Activated naive CD4-positive, alpha-beta T cell treated with anti-CD3 and anti-CD28 coated beads, Interleukin-2, amount 10 ng/mL, durations not matched to agents 7 days and 5 days (primary cell): ENCODE measurements around the gene RAB3GAP1.

ENCODE experiments used
- CTCF ChIA-PET: fragments of 350-600 bp; sonication (Branson Sonifier 250); formaldehyde crosslinking; loops from one replicate; lab custom pipeline; 2021; ENCODE audit warnings: antibody characterized with exemption; lab: Charles Lee
- DNase-seq: peaks from one replicate; pipeline ENCODE4 v3.0.0-alpha.2; 2020
- H3K27ac Mint-ChIP-seq: one replicate; pipeline ENCODE4 v1.8.0; 2021; ENCODE audit warnings: mild to moderate bottlenecking, moderate library complexity, mixed read lengths
- H3K27me3 Mint-ChIP-seq: one replicate; pipeline ENCODE4 v1.8.0; 2021; ENCODE audit warnings: mild to moderate bottlenecking, mixed read lengths
- H3K36me3 Mint-ChIP-seq: one replicate; pipeline ENCODE4 v1.8.0; 2021; ENCODE audit warnings: mixed read lengths
- H3K4me1 Mint-ChIP-seq: one replicate; pipeline ENCODE4 v1.8.0; 2021; ENCODE audit warnings: mixed read lengths
- H3K4me3 Mint-ChIP-seq: one replicate; pipeline ENCODE4 v1.8.0; 2021; ENCODE audit warnings: mild to moderate bottlenecking, moderate library complexity, mixed read lengths
- H3K9me3 Mint-ChIP-seq: one replicate; pipeline ENCODE4 v1.8.0; 2021; ENCODE audit warnings: mixed read lengths

Gene RAB3GAP1

DNA sequence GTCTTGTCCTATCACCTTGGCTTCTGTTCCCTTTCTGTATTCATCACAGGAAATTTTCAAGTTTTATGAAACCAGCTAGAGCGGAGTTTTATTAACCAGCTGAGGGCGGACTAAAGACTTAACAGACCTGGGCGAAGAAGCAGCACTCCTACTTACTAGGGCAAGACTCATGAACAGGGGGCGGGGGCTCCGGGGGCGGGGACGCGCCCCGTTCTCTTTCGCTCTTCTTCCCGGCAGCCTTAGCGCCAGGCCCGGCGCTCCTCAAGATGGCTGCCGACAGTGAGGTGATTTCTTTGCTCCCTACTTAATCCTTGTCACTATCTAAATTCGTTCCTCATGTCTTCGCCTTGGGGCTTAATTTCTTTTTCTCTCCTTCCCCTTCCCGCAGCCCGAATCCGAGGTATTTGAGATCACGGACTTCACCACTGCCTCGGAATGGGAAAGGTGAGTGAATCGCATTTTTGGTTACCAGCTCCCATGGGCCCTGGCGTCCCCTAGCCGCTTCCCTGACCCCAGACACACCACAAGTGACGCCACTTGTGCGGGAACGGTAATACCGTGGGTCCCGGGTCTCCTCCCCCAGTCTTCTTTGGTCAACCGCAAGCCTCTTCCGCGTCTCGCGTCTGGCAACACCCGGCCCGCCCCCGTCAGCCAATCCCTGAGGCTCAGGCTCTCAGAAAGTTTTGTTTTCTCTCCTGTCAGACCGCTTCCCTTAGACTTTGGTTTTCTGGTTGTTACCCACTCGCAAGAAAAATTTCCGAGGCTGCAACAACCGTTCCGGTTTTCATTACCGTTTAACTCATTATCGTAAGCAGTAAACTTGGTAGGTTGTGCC is at the start of gene RAB3GAP1:
Gene RAB3GAP1, plus strand, starts transcription at position 251 of the 835 bp plus-strand sequence. Its CDS starts 16 bp downstream, at position 267.
- Mint-ChIP-seq H3K4me1 (peaks cover 52% of the 10 kb centered on the region), H3K27me3 (peaks cover 4% of the 10 kb centered on the region)

DNA sequence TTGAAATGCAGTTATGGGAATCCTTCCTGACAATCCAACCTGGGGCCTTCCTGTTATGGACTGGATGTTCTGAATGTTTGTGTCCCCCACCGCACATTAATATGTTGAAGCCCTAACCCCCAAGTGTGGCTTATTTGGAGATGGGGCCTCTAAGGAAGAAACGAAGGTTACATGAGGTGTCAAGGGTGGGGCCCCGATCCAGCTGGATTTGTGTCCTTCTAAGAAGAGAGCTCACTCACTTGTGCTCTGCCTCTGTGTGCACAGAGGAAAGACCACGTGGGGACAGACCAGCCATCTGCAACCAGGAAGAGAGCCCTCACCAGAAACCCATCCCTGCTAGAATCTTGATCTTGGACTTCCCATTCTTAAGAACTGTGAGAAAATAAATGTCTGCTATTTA is 49.3 kb upstream of the RAB3GAP1 start:
- H3K9me3 Mint-ChIP-seq: no peaks in the 10 kb centered on the region
- peaks cover 3% of the 10 kb centered on the region for H3K4me1 Mint-ChIP-seq
- H3K27ac Mint-ChIP-seq: no peak overlapping the region
- H3K36me3 Mint-ChIP-seq: no peaks in the 10 kb centered on the region
- H3K27me3 Mint-ChIP-seq: peaks cover 18% of the 10 kb centered on the region
- CTCF ChIA-PET: interaction anchor here (0.6 to 4.7 kb wide), 6 partner anchors 257 to 795 kb away, joined by 3 to 56 read pairs (median 6); partner anchors contain the start of genes R3HDM1 and ZRANB3
- DNase-seq: no peak
- H3K4me3 Mint-ChIP-seq: no peak overlapping the region

More for the DNA sequence above, at the start of gene RAB3GAP1:
- CTCF ChIA-PET: interaction anchor here (0.6 to 2.4 kb wide), 2 partner anchors 48 to 101 kb away, joined by 3 to 6 read pairs; no protein-coding TSS in a partner anchor
- Mint-ChIP-seq H3K36me3 (peaks cover 22% of the 10 kb centered on the region), H3K4me3 (peak within 1 kb of the TSS; percentile 87), H3K27ac (peak within 1 kb of the TSS; percentile 100), H3K9me3 (no peaks in the 10 kb centered on the region)
- DNase-seq: peak; percentile 94

DNA sequence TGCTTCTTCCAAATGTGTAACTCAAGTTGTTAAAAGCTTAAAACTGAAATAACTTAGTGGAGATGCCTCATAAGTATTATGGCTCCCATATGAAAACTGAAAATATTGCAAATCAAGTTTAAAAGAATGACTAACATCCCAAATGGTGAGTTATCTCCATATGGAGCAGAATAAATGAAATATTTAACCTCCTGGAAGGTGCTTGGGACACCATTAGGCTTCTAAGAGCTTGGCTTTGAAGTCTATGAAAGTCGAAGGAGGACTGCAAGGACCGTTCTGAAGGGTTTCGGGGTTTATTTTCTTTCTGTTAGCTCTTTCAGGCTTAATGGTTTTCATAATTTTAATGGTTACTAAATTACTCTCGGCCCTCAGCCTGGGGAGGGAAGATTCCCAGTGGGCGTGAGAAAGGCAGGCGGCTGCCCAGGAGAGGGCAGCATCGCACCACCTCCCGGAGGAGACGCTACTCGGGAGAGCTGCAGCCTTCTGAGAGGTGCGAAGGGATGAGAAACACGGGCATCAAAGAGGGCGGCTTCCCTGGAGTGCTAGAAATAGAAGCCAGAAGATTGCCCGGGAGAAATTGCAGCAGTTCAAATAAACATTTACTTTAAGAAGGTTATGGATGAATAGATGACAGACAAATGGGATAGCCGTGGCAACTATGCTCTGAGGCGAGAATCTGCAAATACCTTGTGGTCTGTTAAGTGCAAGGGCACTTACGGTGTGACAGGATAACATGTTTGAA is 47.9 kb upstream of the RAB3GAP1 start:
- Mint-ChIP-seq H3K9me3 (no peaks in the 10 kb centered on the region), H3K27ac (no peak overlapping the region), H3K27me3 (peaks cover 14% of the 10 kb centered on the region), H3K4me1 (peaks cover 3% of the 10 kb centered on the region), H3K4me3 (no peak overlapping the region), H3K36me3 (no peaks in the 10 kb centered on the region)
- CTCF ChIA-PET: interaction anchor here (0.6 to 4.7 kb wide), 28 partner anchors 9 to 1380 kb away, joined by 3 to 56 read pairs (median 4); partner anchors contain the start of genes R3HDM1, RAB3GAP1 and ZRANB3
- DNase-seq: peak; percentile 77

DNA sequence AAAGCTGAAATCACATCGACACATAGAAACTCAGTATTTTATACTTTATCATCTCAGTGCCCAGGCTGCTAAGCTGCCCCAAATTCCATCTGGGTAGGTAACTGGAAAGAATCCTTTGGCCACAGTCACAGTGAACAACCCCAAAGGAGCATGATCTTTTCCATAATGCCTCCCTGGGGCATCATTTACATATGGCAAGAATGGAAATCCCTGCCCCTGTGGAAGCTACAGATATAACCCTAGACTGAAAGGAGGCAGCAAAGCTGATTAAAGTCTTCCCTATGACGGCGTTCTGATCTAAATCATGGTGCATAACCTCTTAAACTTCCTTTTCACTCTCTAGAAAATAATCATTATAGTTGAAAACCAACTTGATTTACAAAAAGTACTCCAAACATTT is 46.3 kb upstream of the RAB3GAP1 start:
- no peaks in the 10 kb centered on the region for H3K9me3 Mint-ChIP-seq
- H3K4me1 Mint-ChIP-seq: peaks cover 3% of the 10 kb centered on the region
- no peak for DNase-seq
- H3K27ac Mint-ChIP-seq: no peak overlapping the region
- no peaks in the 10 kb centered on the region for H3K36me3 Mint-ChIP-seq
- no peak overlapping the region for H3K4me3 Mint-ChIP-seq
- H3K27me3 Mint-ChIP-seq: peaks cover 14% of the 10 kb centered on the region
- CTCF ChIA-PET: interaction anchor here (0.6 to 4.7 kb wide), 3 partner anchors 364 to 1378 kb away, joined by 3 to 56 read pairs (median 3); no protein-coding TSS in a partner anchor

DNA sequence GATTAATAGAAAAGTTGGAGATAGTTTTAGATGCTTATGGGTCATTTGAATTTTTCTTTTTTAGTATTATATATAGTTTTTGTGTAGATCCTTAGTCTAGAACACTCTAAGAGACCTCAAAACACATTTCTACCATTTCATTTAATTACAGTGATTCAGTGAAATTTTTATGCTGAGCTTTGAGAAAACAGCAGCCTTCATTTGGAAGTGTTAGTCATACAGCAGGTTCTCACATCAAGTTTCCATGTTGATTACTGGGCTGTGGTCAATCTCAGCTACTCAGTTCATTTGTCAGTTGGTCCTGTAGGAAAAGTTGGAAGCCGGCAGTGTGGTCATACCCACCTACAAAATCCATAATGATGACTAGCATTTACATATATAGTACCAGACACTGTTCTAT is 42.8 kb upstream of the RAB3GAP1 start:
- Mint-ChIP-seq H3K9me3 (no peaks in the 10 kb centered on the region), H3K4me3 (no peak overlapping the region), H3K4me1 (peaks cover under 1% of the 10 kb centered on the region), H3K27me3 (peaks cover 11% of the 10 kb centered on the region), H3K36me3 (no peaks in the 10 kb centered on the region), H3K27ac (no peak overlapping the region)
- CTCF ChIA-PET: interaction anchor here (1.4 to 1.7 kb wide), 3 partner anchors 17 to 700 kb away, joined by 3 to 6 read pairs (median 3); no protein-coding TSS in a partner anchor
- DNase-seq: no peak

DNA sequence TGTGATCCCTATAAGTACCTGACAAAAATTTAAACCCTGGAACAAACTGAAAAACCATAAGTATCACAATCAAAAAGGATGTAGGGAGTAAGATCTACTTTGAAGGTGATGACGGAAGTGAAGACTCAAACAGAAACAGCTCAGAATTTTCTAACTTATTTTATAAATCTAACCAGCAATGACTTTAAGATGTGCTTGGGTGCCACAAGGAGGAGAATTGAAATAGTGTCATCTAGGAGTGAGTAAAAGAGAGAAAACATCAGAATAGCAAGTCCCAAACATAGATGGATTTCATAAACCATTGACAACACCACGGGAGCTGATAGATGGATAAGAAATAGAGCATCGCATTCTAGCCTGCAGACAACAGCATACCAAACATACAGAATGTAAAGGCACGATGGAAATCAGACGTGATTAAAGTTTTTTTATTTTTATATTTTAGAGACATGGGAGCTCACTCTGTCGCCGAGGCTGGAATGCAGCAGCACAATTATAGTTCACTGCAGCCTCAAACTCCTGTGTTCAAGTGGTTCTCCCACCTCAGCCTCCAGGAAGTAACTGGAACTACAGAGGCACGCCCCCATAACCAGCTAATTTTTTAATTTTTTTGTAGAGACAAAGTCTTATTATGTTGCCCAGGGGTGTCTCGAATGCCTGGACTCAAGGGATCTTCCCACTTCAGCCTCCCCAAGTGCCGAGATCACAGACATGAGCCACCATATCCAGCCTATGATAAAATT is 41.7 kb upstream of the RAB3GAP1 start:
- H3K4me1 Mint-ChIP-seq: no peaks in the 10 kb centered on the region
- no peaks in the 10 kb centered on the region for H3K9me3 Mint-ChIP-seq
- H3K27me3 Mint-ChIP-seq: peaks cover 5% of the 10 kb centered on the region
- no peak overlapping the region for H3K4me3 Mint-ChIP-seq
- DNase-seq: no peak
- H3K36me3 Mint-ChIP-seq: no peaks in the 10 kb centered on the region
- CTCF ChIA-PET: interaction anchor here (0.6 to 1.7 kb wide), 3 partner anchors 14 to 699 kb away, joined by 3 to 6 read pairs (median 3); no protein-coding TSS in a partner anchor
- no peak overlapping the region for H3K27ac Mint-ChIP-seq

DNA sequence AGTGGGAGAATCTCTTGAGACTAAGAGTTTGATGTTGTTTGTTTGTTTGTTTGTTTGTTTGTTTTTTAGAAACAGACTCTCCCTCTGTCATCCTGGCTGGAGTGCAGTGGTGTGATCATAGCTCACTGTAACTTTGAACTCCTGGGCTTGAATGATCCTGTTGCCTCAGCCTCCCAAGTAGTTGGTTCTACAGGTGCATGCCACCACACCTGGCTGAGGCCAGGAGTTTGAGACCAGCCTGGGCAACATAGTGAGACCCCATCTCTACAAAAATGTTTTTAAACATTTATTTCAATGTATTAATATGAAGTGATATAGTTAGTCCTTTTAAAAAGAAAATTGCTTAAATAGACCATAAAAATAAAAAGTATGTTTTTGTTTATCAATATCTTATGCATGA is 40.5 kb upstream of the RAB3GAP1 start:
- H3K27me3 Mint-ChIP-seq: peaks cover 3% of the 10 kb centered on the region
- CTCF ChIA-PET: no interaction called here

DNA sequence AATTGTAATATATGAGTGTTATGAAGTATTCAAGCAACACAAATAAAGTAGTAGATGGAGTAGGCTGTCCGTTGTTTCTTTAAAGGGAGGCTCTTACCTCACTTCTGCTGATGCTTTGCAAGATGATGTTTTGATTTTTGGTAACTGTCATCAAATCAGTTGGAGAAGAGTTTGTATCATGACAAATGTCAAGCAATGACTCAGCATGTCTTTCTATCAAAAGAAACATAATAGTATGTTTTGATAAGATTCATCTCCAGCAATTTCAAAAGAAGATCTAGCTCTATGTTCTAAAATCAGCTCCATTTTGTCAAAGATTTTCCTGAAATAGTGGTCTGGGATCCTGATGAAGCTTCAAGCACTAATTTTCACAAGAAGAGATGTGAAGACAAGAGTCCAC is 30.5 kb upstream of the RAB3GAP1 start:
- CTCF ChIA-PET: interaction anchor here (0.9 kb wide), 1 partner anchor 218 kb away, joined by 3 read pairs; no protein-coding TSS in a partner anchor
- peaks cover 8% of the 10 kb centered on the region for H3K9me3 Mint-ChIP-seq
- H3K4me3 Mint-ChIP-seq: no peak overlapping the region
- no peaks in the 10 kb centered on the region for H3K4me1 Mint-ChIP-seq
- H3K27ac Mint-ChIP-seq: no peak overlapping the region
- H3K36me3 Mint-ChIP-seq: no peaks in the 10 kb centered on the region
- no peak for DNase-seq
- H3K27me3 Mint-ChIP-seq: no peaks in the 10 kb centered on the region

More for the DNA sequence above, 40.5 kb upstream of the RAB3GAP1 start:
- no peak overlapping the region for H3K4me3 Mint-ChIP-seq
- no peaks in the 10 kb centered on the region for H3K4me1 Mint-ChIP-seq
- H3K9me3 Mint-ChIP-seq: peaks cover 5% of the 10 kb centered on the region
- H3K27ac Mint-ChIP-seq: no peak overlapping the region
- no peaks in the 10 kb centered on the region for H3K36me3 Mint-ChIP-seq
- DNase-seq: no peak

DNA sequence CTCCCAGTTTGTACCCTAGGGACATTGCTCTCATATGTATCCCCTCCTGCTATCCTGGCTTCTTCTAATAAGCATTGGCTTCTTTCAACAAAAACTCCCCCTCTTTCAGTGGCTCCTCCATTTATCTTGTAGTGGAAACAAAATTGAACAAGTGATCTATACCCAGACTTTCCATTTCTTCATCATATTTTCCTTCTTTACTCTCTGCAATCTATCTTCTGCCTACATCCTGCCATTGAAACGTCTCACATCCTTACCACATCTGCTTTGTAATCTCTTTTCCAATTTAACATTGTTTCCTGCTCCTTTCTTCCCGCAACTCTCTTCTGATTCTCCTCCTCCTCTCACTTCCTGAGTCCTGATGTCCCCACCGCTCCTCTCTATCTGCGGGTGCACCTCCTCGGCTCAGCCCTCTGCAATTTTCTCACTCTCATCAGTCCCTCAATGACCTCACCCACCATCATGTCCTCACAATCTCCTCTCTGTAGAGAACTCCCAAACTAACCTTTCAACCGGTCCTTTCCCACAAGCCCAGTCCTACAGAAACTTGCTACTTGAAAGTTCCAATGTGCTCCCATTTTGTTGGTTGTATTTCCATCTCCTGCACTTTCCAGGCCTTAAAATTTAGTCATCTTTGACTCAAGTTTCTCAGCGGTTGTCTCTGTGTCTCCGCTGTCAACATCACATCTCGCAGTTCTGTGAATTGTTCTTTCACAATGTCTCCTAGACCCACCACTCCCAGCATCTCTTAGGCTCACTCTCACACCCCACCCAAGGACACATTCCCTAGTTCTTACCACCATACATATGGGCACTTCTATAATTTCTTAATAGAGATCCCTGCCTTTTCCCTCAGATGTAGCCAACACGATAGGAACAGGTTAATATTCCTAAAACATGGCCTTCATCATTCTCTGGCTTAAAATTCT is 28.9 kb upstream of the RAB3GAP1 start:
- no peaks in the 10 kb centered on the region for H3K36me3 Mint-ChIP-seq
- peaks cover 6% of the 10 kb centered on the region for H3K27me3 Mint-ChIP-seq
- peaks cover 8% of the 10 kb centered on the region for H3K9me3 Mint-ChIP-seq
- H3K4me1 Mint-ChIP-seq: no peaks in the 10 kb centered on the region
- H3K27ac Mint-ChIP-seq: no peak overlapping the region
- CTCF ChIA-PET: interaction anchor here (0.7 to 1.2 kb wide), 2 partner anchors 13 to 19 kb away, joined by 3 read pairs; no protein-coding TSS in a partner anchor
- H3K4me3 Mint-ChIP-seq: no peak overlapping the region
- DNase-seq: no peak

DNA sequence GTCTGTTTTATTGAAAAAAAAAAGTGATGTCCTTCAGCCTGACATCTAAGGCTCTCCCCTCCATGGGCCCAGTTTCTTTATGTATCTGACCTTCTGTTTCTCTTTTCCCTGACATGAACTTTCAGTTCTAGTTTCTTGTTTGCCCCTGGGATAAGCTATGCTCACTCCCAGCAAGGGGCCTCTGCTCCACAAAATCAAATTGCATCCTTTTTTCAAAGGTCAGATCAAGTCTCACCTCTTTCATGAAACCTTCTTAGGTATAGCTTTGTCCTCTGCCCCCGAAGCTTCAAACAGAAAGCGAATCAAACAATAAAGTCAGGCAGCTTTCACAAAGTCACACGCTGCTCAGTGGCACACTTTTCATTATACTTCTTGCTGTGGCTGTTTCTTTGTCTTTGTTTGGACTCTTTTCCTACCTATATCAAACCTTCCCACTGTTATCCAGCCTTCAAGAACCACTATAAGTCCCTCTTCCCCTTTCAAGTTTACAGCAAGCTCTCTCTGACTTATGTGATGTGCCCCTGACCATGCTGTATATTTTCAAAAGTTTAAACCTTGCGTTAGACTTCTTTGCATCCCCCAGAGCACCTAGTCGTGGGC is 28.1 kb upstream of the RAB3GAP1 start:
- peaks cover 8% of the 10 kb centered on the region for H3K9me3 Mint-ChIP-seq
- no peaks in the 10 kb centered on the region for H3K4me1 Mint-ChIP-seq
- CTCF ChIA-PET: interaction anchor here (0.7 to 1.2 kb wide), 2 partner anchors 14 to 20 kb away, joined by 3 read pairs; no protein-coding TSS in a partner anchor
- H3K36me3 Mint-ChIP-seq: no peaks in the 10 kb centered on the region
- no peak overlapping the region for H3K4me3 Mint-ChIP-seq
- H3K27ac Mint-ChIP-seq: no peak overlapping the region
- no peak for DNase-seq
- H3K27me3 Mint-ChIP-seq: peaks cover 6% of the 10 kb centered on the region

DNA sequence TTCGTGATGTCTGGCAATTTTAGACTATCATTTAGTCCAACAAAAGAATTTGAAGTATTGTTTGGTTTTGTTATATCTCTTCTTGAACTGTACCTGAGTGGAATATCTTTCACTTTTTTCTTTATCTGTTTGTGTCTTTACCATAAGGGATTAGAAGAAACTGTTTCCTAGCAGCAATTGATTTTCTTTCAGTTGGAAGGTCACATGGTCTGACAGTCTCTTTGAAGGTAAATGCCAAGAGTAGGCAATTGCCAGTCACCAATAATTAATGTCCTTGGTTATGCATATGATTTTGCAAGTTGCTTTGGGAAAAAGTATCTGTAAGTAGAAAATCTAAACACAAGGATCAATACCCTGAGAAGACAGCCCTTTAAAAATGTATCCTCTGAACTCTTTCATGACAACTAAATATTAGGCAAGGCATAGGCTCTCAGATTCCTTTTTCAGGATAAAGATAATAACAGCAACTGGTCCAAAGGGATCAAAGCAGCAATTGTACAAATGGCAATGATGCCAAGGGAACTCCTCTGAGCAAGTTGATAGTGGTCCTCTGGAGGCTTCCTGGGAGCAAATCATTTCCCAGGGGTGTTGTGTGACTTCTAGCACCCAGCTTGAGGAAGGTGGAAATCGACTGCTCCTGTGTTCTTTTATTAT is 22.5 kb upstream of the RAB3GAP1 start:
- CTCF ChIA-PET: no interaction called here
- H3K36me3 Mint-ChIP-seq: no peaks in the 10 kb centered on the region
- DNase-seq: no peak

DNA sequence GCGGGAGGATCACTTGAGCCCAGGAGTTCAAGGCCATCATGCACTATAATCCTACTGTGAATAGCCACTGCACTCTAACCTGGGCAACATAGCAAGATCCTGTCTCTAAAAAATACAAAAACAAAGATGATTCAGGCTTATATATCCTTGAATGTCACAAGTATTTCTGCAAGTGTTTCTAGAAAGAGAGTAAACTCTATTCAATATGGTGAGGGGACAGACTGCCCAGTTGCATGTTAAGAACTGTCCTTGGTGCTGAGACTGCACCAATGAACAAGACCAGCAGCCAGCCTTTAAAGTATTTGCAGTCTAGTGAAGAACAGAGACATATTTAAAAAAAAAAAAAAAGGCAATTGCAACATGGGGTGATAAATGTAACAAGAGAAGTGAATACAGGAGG is 21.3 kb upstream of the RAB3GAP1 start:
- Mint-ChIP-seq H3K27me3 (peaks cover 6% of the 10 kb centered on the region), H3K27ac (no peak overlapping the region), H3K9me3 (peaks cover 5% of the 10 kb centered on the region), H3K36me3 (no peaks in the 10 kb centered on the region), H3K4me3 (no peak overlapping the region), H3K4me1 (no peaks in the 10 kb centered on the region)
- CTCF ChIA-PET: no interaction called here
- no peak for DNase-seq

More for the DNA sequence above, 22.5 kb upstream of the RAB3GAP1 start:
- no peak overlapping the region for H3K4me3 Mint-ChIP-seq
- no peaks in the 10 kb centered on the region for H3K4me1 Mint-ChIP-seq
- H3K27ac Mint-ChIP-seq: no peak overlapping the region
- H3K27me3 Mint-ChIP-seq: peaks cover 6% of the 10 kb centered on the region
- peaks cover 5% of the 10 kb centered on the region for H3K9me3 Mint-ChIP-seq
